CD4-positive, alpha-beta T cell treated with Interferon alpha-2 for 1 hour (primary cell): ENCODE measurements around the gene ANGPTL3.

Experiments
- DNase-seq, 2 donors: peaks; one replicate each; pipeline ENCODE4 v3.0.0-alpha.2; 2020 to 2022

ANGPTL3 gene

GRCh38 chr1:62628506-62628905 is 31.2 kb downstream of the ANGPTL3 start:
- DNase-seq, result no peak

- no peak for DNase-seq
These were observed 40.2 kb downstream of the ANGPTL3 start for GRCh38 chr1:62637392-62638105.

GRCh38 chr1:62643283-62643682 is 46.0 kb downstream of the ANGPTL3 start:
- no peak for DNase-seq

- DNase-seq, result no peak
These were observed 55.1 kb downstream of the ANGPTL3 start for GRCh38 chr1:62652387-62652786.

GRCh38 chr1:62654744-62655143 is 57.4 kb downstream of the ANGPTL3 start:
- DNase-seq, result no peak
